ENCODE measurements around the gene YTHDC2. TPM values are rescaled to one million over a fixed set of nuclear protein-coding genes. Genes with fewer than 3 reads are reported as not detected.

The YTHDC2 gene
- total RNA-seq, 3 donors from 2014 or later = 22.4 to 49.2 (median 40.0) TPM

DNA sequence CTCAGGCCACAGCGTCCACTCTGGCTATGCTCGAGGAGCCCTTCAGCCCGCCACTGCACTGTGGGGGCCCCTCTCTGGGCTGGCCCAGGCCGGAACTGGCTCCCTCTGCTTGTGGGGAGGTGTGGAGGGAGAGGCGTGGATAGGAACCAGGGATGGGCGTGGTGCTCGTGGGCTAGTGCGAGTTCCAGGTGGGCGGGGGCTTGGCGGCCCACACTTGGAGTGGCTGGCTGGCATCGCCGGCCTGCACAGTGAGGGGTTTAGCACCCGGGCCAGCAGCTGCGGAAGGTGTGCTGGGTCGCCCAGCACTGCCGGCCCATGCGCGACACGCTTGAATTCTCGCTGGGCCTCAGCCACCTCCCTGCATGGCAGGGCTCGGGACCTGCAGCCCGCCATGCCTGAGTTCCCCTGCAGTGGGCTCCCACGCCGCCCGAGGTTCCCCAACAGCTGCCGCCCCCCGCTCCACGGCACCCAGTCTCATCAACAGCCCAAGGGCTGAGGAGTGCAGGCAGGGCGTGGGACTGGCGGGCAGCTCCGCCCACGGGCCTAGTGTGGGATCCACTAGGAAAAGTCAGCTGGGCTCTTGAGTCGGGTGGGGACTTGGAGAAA is 103.8 kb downstream of the YTHDC2 start:
- Histone ChIP-seq H3K4me1 (no peaks in the 10 kb centered on the region), H3K27ac (no peak overlapping the region), H3K4me3 (no peak overlapping the region), H3K27me3 (no peaks in the 10 kb centered on the region), H3K36me3 (no peaks in the 10 kb centered on the region), H3K9me3 (no peaks in the 10 kb centered on the region)
- TF ChIP-seq POLR2AphosphoS5 (IDR thresholded peaks at IDR 0.05) (no peak), POLR2A (IDR thresholded peaks at IDR 0.05) (no peak)
- TF ChIP-seq, protein P1, sequence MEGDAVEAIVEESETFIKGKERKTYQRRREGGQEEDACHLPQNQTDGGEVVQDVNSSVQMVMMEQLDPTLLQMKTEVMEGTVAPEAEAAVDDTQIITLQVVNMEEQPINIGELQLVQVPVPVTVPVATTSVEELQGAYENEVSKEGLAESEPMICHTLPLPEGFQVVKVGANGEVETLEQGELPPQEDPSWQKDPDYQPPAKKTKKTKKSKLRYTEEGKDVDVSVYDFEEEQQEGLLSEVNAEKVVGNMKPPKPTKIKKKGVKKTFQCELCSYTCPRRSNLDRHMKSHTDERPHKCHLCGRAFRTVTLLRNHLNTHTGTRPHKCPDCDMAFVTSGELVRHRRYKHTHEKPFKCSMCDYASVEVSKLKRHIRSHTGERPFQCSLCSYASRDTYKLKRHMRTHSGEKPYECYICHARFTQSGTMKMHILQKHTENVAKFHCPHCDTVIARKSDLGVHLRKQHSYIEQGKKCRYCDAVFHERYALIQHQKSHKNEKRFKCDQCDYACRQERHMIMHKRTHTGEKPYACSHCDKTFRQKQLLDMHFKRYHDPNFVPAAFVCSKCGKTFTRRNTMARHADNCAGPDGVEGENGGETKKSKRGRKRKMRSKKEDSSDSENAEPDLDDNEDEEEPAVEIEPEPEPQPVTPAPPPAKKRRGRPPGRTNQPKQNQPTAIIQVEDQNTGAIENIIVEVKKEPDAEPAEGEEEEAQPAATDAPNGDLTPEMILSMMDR (IDR thresholded peaks at IDR 0.05) = no peak
- no peak for DNase-seq (ENCODE audit: low spot score in 2 of 2)
- intact Hi-C loops (cut with DNase I; ENCODE audit: low total_unique reads) = no loop called here

DNA sequence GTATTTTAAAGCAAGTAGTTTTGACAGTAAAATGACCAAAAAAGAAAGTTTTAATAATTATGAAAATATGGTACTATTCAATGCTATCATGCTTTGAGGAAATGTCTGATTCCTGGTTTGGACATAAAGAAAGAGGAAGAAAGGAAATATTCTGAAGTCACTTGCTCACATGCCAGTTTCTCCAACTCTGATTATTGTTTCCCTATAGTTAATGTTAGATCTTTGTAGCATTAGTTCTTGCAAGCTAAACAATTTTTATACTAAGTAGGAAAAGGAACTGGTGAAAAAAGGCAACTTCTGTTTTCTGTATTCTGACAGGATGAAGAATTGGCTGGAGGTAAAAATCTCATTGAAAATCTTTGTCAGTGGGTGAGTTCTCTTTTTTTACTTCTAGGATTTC is 119.5 kb downstream of the YTHDC2 start:
- peaks cover 2 to 8% of the 10 kb centered on the region in 2 donors for H3K9me3 ChIP-seq
- no peak for DNase-seq (ENCODE audit: low spot score in 2 of 2)
- no peak overlapping the region for H3K27ac ChIP-seq
- no peaks in the 10 kb centered on the region for H3K36me3 ChIP-seq
- intact Hi-C loops (cut with DNase I; ENCODE audit: low total_unique reads) = no loop called here
- H3K27me3 ChIP-seq = no peaks in the 10 kb centered on the region
- no peak overlapping the region for H3K4me3 ChIP-seq
- TF ChIP-seq POLR2AphosphoS5 (IDR thresholded peaks at IDR 0.05) = no peak
- TF ChIP-seq POLR2A (IDR thresholded peaks at IDR 0.05) = no peak
- TF ChIP-seq, protein P1 (IDR thresholded peaks at IDR 0.05) = no peak
- no peaks in the 10 kb centered on the region for H3K4me1 ChIP-seq

DNA sequence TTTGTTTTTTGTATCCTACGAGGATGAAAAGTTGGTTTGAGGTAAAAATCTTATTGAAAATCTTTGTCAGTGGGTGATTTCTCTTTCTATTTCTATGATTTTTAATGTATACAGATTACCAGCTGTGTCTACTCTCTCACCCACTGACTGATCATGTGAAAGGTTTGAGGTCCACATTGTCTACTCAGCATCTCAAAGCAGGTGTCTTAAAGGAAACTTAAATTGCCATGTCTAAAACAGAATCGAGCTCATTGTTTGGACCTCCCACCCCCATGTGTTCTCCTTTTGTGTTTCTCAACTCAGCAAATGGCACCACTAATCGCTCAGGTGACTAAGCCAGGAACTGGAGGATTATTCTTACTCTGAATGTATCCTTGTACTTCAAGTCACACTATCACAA is 121.5 kb downstream of the YTHDC2 start:
- Histone ChIP-seq H3K27ac (no peak overlapping the region), H3K4me3 (no peak overlapping the region), H3K27me3 (no peaks in the 10 kb centered on the region), H3K36me3 (no peaks in the 10 kb centered on the region), H3K4me1 (no peaks in the 10 kb centered on the region), H3K9me3 (peaks cover 0 to 6% of the 10 kb centered on the region in 2 donors)
- no peak for DNase-seq (ENCODE audit: low spot score in 2 of 2)
- intact Hi-C loops (cut with DNase I; ENCODE audit: low total_unique reads) = no loop called here
- no peak for TF ChIP-seq POLR2A (IDR thresholded peaks at IDR 0.05)
- no peak for TF ChIP-seq POLR2AphosphoS5 (IDR thresholded peaks at IDR 0.05)
- TF ChIP-seq, protein P1 (IDR thresholded peaks at IDR 0.05) = no peak

DNA sequence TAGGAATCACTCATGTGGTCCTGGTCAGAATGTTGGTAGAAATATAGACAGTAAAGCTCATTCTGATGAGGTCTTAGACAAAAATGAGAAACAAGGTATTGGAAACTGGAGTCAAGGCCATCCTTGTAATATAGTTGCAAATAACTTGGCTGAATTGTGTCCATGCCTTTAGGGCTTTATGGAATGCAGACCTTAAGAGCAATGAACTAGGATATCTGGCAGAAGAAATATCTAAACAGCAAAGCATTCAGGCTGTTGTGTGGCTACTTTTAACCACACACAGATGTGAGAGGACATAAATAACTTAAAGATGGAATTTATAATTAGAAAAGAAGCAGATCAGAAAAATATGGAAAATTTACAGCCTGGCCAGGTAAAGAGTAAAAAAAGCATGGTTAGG is 128.2 kb downstream of the YTHDC2 start:
- intact Hi-C loops (cut with DNase I; ENCODE audit: low total_unique reads) = no loop called here

More for the DNA sequence above, 128.2 kb downstream of the YTHDC2 start:
- Histone ChIP-seq H3K4me3 (no peak overlapping the region), H3K27me3 (no peaks in the 10 kb centered on the region), H3K9me3 (peaks cover 0 to 6% of the 10 kb centered on the region in 2 donors), H3K27ac (no peak overlapping the region), H3K36me3 (no peaks in the 10 kb centered on the region), H3K4me1 (no peaks in the 10 kb centered on the region)
- TF ChIP-seq POLR2AphosphoS5 (IDR thresholded peaks at IDR 0.05) = no peak
- TF ChIP-seq POLR2A (IDR thresholded peaks at IDR 0.05) = no peak
- DNase-seq (ENCODE audit: low spot score in 2 of 2) = no peak

Other genes with a start within 250 kb of the YTHDC2 start
- under 1 TPM; 0.32 to 0.73 (median 0.33) TPM for gene TSSK1B, start 78.7 kb upstream of the YTHDC2 start, total RNA-seq
- 10 to 100 TPM; 24.3 to 46.5 (median 29.4) TPM for gene MCC, start 25.2 kb upstream of the YTHDC2 start, total RNA-seq